B cell (primary cell): ENCODE data around the gene ERGIC1.

Experiments
- CTCF ChIP-seq: fragments of 200-600 bp; IDR thresholded peaks from one replicate; pipeline ENCODE4 v1.8.0; 2022; ENCODE audit warnings: antibody characterized with exemption, mild to moderate bottlenecking
- EZH2 ChIP-seq: IDR thresholded peaks from 2 replicates; pipeline ENCODE4 v1.6.1; 2012; ENCODE audit warnings: borderline replicate concordance, low read depth, mild to moderate bottlenecking, moderate library complexity, low read length; ENCODE audit not compliant: insufficient read depth, poor library complexity, severe bottlenecking

DNA sequence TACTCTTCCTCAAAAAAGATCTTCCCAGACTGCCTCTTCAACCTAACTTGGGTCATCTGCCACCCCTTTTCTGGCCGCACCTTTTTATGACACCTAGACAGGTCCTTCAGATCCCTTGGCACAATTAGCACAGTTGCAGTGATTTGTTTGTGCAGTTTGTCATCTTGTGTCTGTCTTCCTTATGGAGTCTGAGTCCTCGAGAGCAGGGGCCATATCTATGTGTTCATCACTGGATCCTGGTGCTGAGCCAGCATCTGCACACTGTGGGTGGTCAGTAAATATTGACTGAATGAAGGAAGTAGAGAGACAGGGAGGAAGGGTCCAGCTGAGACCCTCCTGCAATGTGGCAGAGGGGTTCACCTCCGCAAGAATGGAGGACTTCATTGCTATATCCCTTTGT, 14.4 kb downstream of the ERGIC1 start:
- TF ChIP-seq CTCF, result no peak
- TF ChIP-seq EZH2, result no peak
